HG03066 (cell line): ENCODE measurements around the gene OSBPL10.

Experiments
- ATAC-seq: cut with Tn5 transposase; IDR thresholded peaks from one replicate; pipeline ENCODE4 v1.9.1; 2021; ENCODE audit warnings: low read depth; ENCODE audit not compliant: unreplicated experiment

Gene OSBPL10

GRCh38 chr3:31929826-31930502, 51.1 kb downstream of the OSBPL10 start:
- ATAC-seq, result no peak

- ATAC-seq, result no peak
Observed at GRCh38 chr3:31927811-31928210, 53.3 kb downstream of the OSBPL10 start.

GRCh38 chr3:31926543-31926942, 54.5 kb downstream of the OSBPL10 start:
- no peak for ATAC-seq

- no peak for ATAC-seq
Observed at GRCh38 chr3:31925271-31925630, 55.8 kb downstream of the OSBPL10 start.

GRCh38 chr3:31924610-31925270, 56.3 kb downstream of the OSBPL10 start:
- no peak for ATAC-seq

- ATAC-seq, result no peak
Observed at GRCh38 chr3:31922962-31923361, 58.1 kb downstream of the OSBPL10 start.

GRCh38 chr3:31921837-31922236, 59.2 kb downstream of the OSBPL10 start:
- no peak for ATAC-seq

GRCh38 chr3:31920310-31920709, 60.8 kb downstream of the OSBPL10 start:
- no peak for ATAC-seq

GRCh38 chr3:31919528-31919927, 61.5 kb downstream of the OSBPL10 start:
- ATAC-seq, result no peak

- peak; percentile 70 for ATAC-seq
Observed at GRCh38 chr3:31918179-31919150, 62.6 kb downstream of the OSBPL10 start.

- ATAC-seq, result peak; percentile 92
Observed at GRCh38 chr3:31917303-31918005, 63.6 kb downstream of the OSBPL10 start.

GRCh38 chr3:31911643-31912042, 69.4 kb downstream of the OSBPL10 start:
- ATAC-seq, result no peak

- no peak for ATAC-seq
Observed at GRCh38 chr3:31911124-31911523, 69.9 kb downstream of the OSBPL10 start.

- no peak for ATAC-seq
Observed at GRCh38 chr3:31909455-31909854, 71.6 kb downstream of the OSBPL10 start.

- ATAC-seq, result peak; percentile 66
Observed at GRCh38 chr3:31908391-31909097, 72.5 kb downstream of the OSBPL10 start.

- no peak for ATAC-seq
Observed at GRCh38 chr3:31906182-31906581, 74.9 kb downstream of the OSBPL10 start.

GRCh38 chr3:31903686-31904431, 77.2 kb downstream of the OSBPL10 start:
- ATAC-seq, result no peak

GRCh38 chr3:31900583-31900982, 80.5 kb downstream of the OSBPL10 start:
- no peak for ATAC-seq
